Thyroid gland (tissue), 4 donors: ENCODE data around the gene SPTB. TPM values are rescaled to one million over a fixed set of nuclear protein-coding genes. Genes with fewer than 3 reads are reported as not detected.

Source experiments
- DNase-seq, 2 donors: peaks; one replicate each; pipeline ENCODE4 v3.0.0-alpha.2; 2019
- H3K27ac ChIP-seq, 3 donors: fragments of 200-600 bp; sonication (generic); 1 replicate in 2 of 3; 2 replicates in 1 of 3; pipeline ENCODE4 v1.5.1; 2016 to 2019; ENCODE audit warnings: mild to moderate bottlenecking in 1 of 3, moderate library complexity in 1 of 3
- H3K27me3 ChIP-seq: fragments of 200-600 bp; sonication (generic); one replicate; pipeline ENCODE4 v1.5.1; 2019
- H3K36me3 ChIP-seq, 2 donors: fragments of 200-600 bp; sonication (generic); one replicate each; pipeline ENCODE4 v1.5.1; 2016 to 2019
- H3K4me1 ChIP-seq, 2 donors: fragments of 200-600 bp; sonication (generic); one replicate each; pipeline ENCODE4 v1.5.1; 2017 to 2019
- H3K4me3 ChIP-seq, 3 donors: fragments of 200-600 bp; sonication (generic); replicated peaks in 1 of 3; 1 replicate in 2 of 3; 2 replicates in 1 of 3; pipeline ENCODE4 v1.5.1; 2016; ENCODE audit warnings: mild to moderate bottlenecking in 1 of 3
- H3K9me3 ChIP-seq: fragments of 200-600 bp; sonication (generic); one replicate; pipeline ENCODE4 v1.5.1; 2017
- POLR2A ChIP-seq, 2 donors: fragments of 450-650 bp; IDR thresholded peaks; one replicate each; pipeline ENCODE4 v1.6.1; 2017; ENCODE audit warnings: antibody characterized with exemption in 2 of 2, mild to moderate bottlenecking in 2 of 2, moderate library complexity in 1 of 2
- WGBS, 2 donors: methylation state at CpG; one replicate each; pipeline ENCODE4 v1.1.5; 2017; 5-methylcytosine and 5-hydroxymethylcytosine counted together
- intact Hi-C: fragments of 100-400 bp; cut with DNase I; formaldehyde crosslinking; loops from one replicate; pipeline ENCODE4 v1.15.1; 2023
- total RNA-seq, 4 donors: library from RNA; depleted of rRNA; stranded (reverse); fragments of >200 nt; gene quantifications; one replicate each; pipeline ENCODE4 v1.2.3, GENCODE V29; 2016
- TF ChIP-seq, protein P1 (sequence below), 6 experiments: fragments of 200-600 bp in 3 of 6; fragments of 450-650 bp in 3 of 6; sonication (generic) in 3 of 6; IDR thresholded peaks; one replicate each; pipeline ENCODE4 v1.5.1; 2016 to 2019; ENCODE audit warnings: antibody characterized with exemption in 6 of 6, mild to moderate bottlenecking in 2 of 6, inconsistent platforms in 1 of 6, moderate library complexity in 1 of 6

The SPTB gene
- total RNA-seq, 4 donors from 2014 or later, result 0.33 to 1.9 (median 0.61) TPM

DNA sequence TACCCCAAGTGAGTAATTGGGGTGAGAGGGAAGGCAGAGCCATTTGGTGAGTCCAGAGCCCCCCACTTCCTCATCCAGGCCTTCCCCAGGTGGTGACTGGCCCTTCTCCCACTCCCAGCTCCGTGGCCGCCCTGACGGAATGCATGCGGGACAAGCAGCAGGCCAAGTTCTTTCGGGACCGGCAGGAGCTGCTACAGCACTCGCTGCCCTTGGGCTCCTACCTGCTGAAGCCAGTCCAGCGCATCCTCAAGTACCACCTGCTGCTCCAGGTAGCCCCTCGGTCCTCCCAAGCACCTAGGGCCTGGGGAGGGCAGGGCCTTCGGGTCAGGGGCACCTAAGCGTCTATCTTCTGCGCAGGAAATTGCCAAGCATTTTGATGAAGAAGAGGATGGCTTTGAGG is 149.0 kb downstream of the SPTB start:
- no peaks in the 10 kb centered on the region for H3K9me3 ChIP-seq
- H3K36me3 ChIP-seq, result peaks cover 35 to 37% of the 10 kb centered on the region in 2 donors
- H3K27me3 ChIP-seq, result no peaks in the 10 kb centered on the region
- H3K4me3 ChIP-seq, result no peak overlapping the region
- intact Hi-C loops, result no loop called here
- no peak overlapping the region for H3K27ac ChIP-seq
- peaks cover 11 to 24% of the 10 kb centered on the region in 2 donors for H3K4me1 ChIP-seq
- TF ChIP-seq, protein P1, sequence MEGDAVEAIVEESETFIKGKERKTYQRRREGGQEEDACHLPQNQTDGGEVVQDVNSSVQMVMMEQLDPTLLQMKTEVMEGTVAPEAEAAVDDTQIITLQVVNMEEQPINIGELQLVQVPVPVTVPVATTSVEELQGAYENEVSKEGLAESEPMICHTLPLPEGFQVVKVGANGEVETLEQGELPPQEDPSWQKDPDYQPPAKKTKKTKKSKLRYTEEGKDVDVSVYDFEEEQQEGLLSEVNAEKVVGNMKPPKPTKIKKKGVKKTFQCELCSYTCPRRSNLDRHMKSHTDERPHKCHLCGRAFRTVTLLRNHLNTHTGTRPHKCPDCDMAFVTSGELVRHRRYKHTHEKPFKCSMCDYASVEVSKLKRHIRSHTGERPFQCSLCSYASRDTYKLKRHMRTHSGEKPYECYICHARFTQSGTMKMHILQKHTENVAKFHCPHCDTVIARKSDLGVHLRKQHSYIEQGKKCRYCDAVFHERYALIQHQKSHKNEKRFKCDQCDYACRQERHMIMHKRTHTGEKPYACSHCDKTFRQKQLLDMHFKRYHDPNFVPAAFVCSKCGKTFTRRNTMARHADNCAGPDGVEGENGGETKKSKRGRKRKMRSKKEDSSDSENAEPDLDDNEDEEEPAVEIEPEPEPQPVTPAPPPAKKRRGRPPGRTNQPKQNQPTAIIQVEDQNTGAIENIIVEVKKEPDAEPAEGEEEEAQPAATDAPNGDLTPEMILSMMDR (IDR thresholded peaks at IDR 0.05), result no peak
- TF ChIP-seq POLR2A (IDR thresholded peaks at IDR 0.05), result no peak
- 87 to 93% methylated on average over 10 to 12 of the region's 12 CpGs for WGBS, 2 donors
- DNase-seq, result no peak

GRCh38 chr14:64730061-64730440 is 149.7 kb downstream of the SPTB start:
- TF ChIP-seq POLR2A (IDR thresholded peaks at IDR 0.05), result no peak
- TF ChIP-seq, protein P1 (IDR thresholded peaks at IDR 0.05), result no peak
- no peaks in the 10 kb centered on the region for H3K9me3 ChIP-seq
- DNase-seq, result no peak
- H3K27me3 ChIP-seq, result no peaks in the 10 kb centered on the region
- intact Hi-C loops, result no loop called here
- H3K4me1 ChIP-seq, result peaks cover 6 to 24% of the 10 kb centered on the region in 2 donors
- peaks cover 35 to 37% of the 10 kb centered on the region in 2 donors for H3K36me3 ChIP-seq
- no peak overlapping the region for H3K4me3 ChIP-seq
- no peak overlapping the region for H3K27ac ChIP-seq
- 63 to 92% methylated on average over 1 of the region's 1 CpG for WGBS, 2 donors

DNA sequence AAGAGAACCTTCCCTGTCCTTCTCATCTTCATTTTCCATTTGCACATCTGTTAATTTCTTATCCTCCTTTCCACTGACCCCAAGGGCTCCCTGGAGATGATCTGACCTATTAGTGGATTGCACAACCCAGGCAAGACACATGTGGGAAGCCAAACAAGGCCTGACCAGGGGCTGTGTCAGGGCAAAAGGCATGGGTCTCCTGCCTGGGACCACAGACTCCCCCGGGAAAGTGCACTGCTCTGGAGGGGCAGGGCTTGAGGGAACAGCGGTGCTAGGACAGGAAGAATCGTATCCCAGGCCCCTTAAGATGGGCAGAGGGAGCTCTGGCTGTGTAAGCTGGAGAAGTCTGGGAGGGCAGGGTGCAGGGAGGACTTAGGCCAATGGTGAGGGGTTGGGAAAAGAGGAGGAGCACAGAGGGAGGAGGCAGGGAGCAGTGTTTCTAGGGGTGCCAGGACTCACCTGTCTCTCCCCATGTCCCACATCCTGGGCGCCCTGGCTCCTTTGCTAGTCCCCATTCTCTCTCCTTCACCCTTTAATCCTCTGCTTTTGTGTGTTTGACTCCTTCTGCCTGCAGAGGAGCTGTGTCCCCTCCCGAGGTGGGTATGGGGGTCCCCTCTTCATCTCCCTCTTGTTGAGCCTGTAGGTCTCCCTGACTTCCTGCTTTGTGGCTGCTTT is 150.2 kb downstream of the SPTB start:
- TF ChIP-seq, protein P1 (IDR thresholded peaks at IDR 0.05), result no peak
- TF ChIP-seq POLR2A (IDR thresholded peaks at IDR 0.05), result no peak
- H3K4me3 ChIP-seq, result no peak overlapping the region
- 80 to 86% methylated on average over 5 of the region's 5 CpGs for WGBS, 2 donors
- peaks cover 3 to 24% of the 10 kb centered on the region in 2 donors for H3K4me1 ChIP-seq
- intact Hi-C loops, result no loop called here
- H3K36me3 ChIP-seq, result peaks cover 35 to 37% of the 10 kb centered on the region in 2 donors
- no peaks in the 10 kb centered on the region for H3K27me3 ChIP-seq
- DNase-seq, result no peak
- no peaks in the 10 kb centered on the region for H3K9me3 ChIP-seq
- no peak overlapping the region for H3K27ac ChIP-seq

DNA sequence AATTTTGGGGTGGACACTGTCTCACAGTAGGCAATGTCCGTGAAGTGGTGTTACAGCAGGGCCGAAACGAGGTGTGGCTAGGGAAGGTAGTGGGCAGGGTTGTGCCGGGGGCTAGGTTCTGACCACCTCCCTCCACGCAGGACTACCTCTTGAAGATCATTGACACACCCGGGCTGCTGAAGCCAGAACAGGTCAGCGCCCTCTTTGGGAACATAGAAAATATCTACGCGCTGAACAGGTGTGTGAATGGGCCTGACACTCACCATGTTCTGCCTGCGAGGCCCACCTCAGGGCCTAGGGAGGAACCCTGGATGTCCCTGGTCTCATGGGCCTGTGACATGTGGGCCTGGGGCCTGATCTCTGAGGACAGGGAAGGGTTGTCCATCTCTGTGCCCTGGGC is 150.9 kb downstream of the SPTB start:
- no peak for DNase-seq
- TF ChIP-seq POLR2A (IDR thresholded peaks at IDR 0.05), result no peak
- TF ChIP-seq, protein P1 (IDR thresholded peaks at IDR 0.05), result no peak
- Histone ChIP-seq H3K36me3 (peaks cover 35 to 37% of the 10 kb centered on the region in 2 donors), H3K27me3 (no peaks in the 10 kb centered on the region), H3K4me1 (peaks cover 5 to 26% of the 10 kb centered on the region in 2 donors), H3K4me3 (no peak overlapping the region), H3K9me3 (no peaks in the 10 kb centered on the region), H3K27ac (no peak overlapping the region)
- WGBS, 2 donors, result 94 to 96% methylated on average over 10 of the region's 10 CpGs
- intact Hi-C loops, result no loop called here

DNA sequence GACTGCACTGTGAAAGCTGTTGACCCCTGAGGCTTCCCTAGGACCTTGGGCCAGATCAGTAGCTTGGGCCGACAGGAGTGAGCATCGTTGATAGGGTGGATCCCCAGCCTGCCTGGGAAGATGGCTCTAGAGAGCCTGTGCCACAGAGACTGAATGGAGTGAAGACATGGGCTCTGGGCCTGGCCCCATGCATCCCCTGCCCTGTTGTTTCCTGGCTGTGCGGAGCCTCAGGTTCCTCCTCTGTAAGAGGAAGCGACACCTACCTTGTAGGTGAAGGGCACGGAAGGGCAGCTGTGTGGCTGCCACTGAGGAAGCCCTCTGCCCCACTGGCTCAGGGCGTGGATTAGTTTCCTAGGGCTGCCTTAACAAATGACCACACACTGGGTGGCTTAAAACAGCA is 151.6 kb downstream of the SPTB start:
- TF ChIP-seq POLR2A (IDR thresholded peaks at IDR 0.05), result no peak
- TF ChIP-seq, protein P1 (IDR thresholded peaks at IDR 0.05), result no peak
- no peak for DNase-seq
- no peak overlapping the region for H3K27ac ChIP-seq
- H3K9me3 ChIP-seq, result no peaks in the 10 kb centered on the region
- 86 to 97% methylated on average over 6 of the region's 6 CpGs for WGBS, 2 donors
- no peaks in the 10 kb centered on the region for H3K27me3 ChIP-seq
- intact Hi-C loops, result no loop called here
- H3K4me3 ChIP-seq, result no peak overlapping the region
- peaks cover 30 to 34% of the 10 kb centered on the region in 2 donors for H3K36me3 ChIP-seq
- peaks cover 5 to 32% of the 10 kb centered on the region in 2 donors for H3K4me1 ChIP-seq
